A549 (cell line): ENCODE data around the gene ARPC1A.

Experiments used
- CEBPB ChIP-seq, 2 experiments: fragments of >200 bp in 1 of 2; sonication (Bioruptor Twin) in 1 of 2; formaldehyde crosslinking in 1 of 2; IDR thresholded peaks; 2 replicates each; pipeline ENCODE4 v1.6.1; 2012 to 2016
- CTCF ChIP-seq: fragments of >200 bp; sonication (Bioruptor Twin); formaldehyde crosslinking; IDR thresholded peaks from 3 replicates; pipeline ENCODE4 v1.5.1; 2016
- KDM1A ChIP-seq: fragments of 200-600 bp; sonication (generic); IDR thresholded peaks from 2 replicates; pipeline ENCODE4 v1.6.1; 2016; ENCODE audit warnings: low read depth, mild to moderate bottlenecking
- KDM5A ChIP-seq: fragments of 200-600 bp; sonication (generic); IDR thresholded peaks from 2 replicates; pipeline ENCODE4 v1.6.1; 2016; ENCODE audit warnings: antibody characterized with exemption, mild to moderate bottlenecking
- MAFK ChIP-seq: fragments of 450-650 bp; IDR thresholded peaks from 2 replicates; pipeline ENCODE4 v1.6.1; 2014; ENCODE audit not compliant: partially characterized antibody
- MYC ChIP-seq: IDR thresholded peaks from 2 replicates; pipeline ENCODE4 v1.6.1; 2012; ENCODE audit warnings: mild to moderate bottlenecking, inconsistent platforms, low read length, improper control_type of control experiment, borderline replicate concordance
- RCOR1 ChIP-seq: fragments of 150-350 bp; IDR thresholded peaks from 2 replicates; pipeline ENCODE4 v1.6.1; 2014; ENCODE audit warnings: antibody characterized with exemption, low read length, low read depth
- RFX5 ChIP-seq: fragments of 450-650 bp; IDR thresholded peaks from 2 replicates; pipeline ENCODE4 v1.7.1; 2014; ENCODE audit warnings: antibody characterized with exemption, mild to moderate bottlenecking, moderate library complexity
- RNF2 ChIP-seq: fragments of 200-600 bp; sonication (generic); IDR thresholded peaks from 2 replicates; pipeline ENCODE4 v1.6.1; 2016; ENCODE audit warnings: low read depth, mild to moderate bottlenecking, antibody characterized with exemption, moderate library complexity, borderline replicate concordance
- SREBF2 ChIP-seq: fragments of 450-650 bp; IDR thresholded peaks from 2 replicates; pipeline ENCODE4 v1.6.1; 2014; ENCODE audit warnings: mild to moderate bottlenecking, moderate library complexity

- TF ChIP-seq CTCF, result no peak
- no peak for TF ChIP-seq KDM1A
- no peak for TF ChIP-seq MYC
- no peak for TF ChIP-seq RCOR1
- no peak for TF ChIP-seq RFX5
- TF ChIP-seq RNF2, result no peak
- no peak for TF ChIP-seq MAFK
- no peak for TF ChIP-seq KDM5A
- TF ChIP-seq CEBPB (IDR thresholded peaks at IDR 0.05), result no peak
- TF ChIP-seq SREBF2, result no peak
Measured at GRCh38 chr7:99398891-99399445, 73.3 kb downstream of the ARPC1A start.
